ENCODE data around the gene ADGRB3. TPM values are rescaled to one million over a fixed set of nuclear protein-coding genes. Genes with fewer than 3 reads are reported as not detected.

ADGRB3 gene
- total RNA-seq, 1 experiment from 2014 or later: 7.7 TPM

DNA sequence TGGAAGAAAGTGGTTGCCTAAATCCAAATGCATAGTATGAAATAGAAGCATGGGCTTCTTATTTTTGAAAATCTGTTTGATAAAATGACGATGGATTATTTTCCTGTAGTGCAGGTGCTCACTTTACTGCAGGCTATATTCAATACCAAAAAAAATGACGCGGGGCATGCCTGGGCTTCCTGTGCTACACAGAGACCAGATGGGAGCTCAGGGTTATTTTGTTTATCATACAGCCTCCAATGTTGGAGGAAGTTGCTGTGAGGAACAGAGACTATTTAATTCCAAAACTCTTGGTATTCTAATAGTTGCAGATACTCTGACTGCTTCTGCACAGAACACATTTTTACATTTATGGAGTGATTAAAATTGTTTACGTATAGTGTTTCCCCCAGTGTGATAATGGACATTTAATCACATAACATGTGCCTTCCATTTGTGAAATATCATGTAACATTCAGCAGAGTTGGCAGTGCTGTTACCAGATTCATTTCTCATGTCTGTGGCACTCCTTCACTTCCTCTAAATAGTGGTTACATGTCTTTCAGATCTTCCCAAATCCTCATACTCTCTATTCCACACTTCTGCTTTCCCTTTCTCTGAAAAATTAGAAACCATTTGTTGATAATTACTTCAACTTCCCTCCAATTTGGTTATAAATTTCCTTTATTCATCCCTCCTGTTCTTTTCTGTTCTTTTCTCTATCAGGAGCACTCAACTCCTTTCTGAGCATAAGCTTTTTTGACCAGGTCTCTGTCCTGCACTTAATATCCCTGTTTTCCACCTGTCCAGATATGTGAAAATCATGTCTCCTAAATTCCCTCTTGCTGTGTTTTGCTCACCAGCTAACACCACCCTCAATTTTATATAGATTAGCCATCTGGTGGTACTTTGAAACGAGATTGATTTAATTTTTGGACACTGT lies 121.6 kb downstream of the ADGRB3 start:
- Histone ChIP-seq H3K4me3 (ENCODE audit: low read depth, low read length, poor library complexity, severe bottlenecking) (no peak overlapping the region), H3K36me3 (ENCODE audit: insufficient read depth, low read length, poor library complexity, severe bottlenecking) (no peaks in the 10 kb centered on the region), H3K4me1 (ENCODE audit: insufficient read depth, low read length, poor library complexity, severe bottlenecking) (peaks cover 34% of the 10 kb centered on the region), H3K27me3 (replicated peaks; ENCODE audit: insufficient read depth, low read depth, low read length, poor library complexity) (no peaks in the 10 kb centered on the region), H3K9me3 (ENCODE audit: low read depth, low read length, poor library complexity, severe bottlenecking) (no peaks in the 10 kb centered on the region), H3K27ac (ENCODE audit: low read depth, low read length, poor library complexity, severe bottlenecking) (no peak overlapping the region)
- DNase-seq (ENCODE audit: low spot score): no peak
- POLR2A ChIA-PET (ENCODE audit: low non-redundant PET): no interaction called here
- TF ChIP-seq, protein P1, sequence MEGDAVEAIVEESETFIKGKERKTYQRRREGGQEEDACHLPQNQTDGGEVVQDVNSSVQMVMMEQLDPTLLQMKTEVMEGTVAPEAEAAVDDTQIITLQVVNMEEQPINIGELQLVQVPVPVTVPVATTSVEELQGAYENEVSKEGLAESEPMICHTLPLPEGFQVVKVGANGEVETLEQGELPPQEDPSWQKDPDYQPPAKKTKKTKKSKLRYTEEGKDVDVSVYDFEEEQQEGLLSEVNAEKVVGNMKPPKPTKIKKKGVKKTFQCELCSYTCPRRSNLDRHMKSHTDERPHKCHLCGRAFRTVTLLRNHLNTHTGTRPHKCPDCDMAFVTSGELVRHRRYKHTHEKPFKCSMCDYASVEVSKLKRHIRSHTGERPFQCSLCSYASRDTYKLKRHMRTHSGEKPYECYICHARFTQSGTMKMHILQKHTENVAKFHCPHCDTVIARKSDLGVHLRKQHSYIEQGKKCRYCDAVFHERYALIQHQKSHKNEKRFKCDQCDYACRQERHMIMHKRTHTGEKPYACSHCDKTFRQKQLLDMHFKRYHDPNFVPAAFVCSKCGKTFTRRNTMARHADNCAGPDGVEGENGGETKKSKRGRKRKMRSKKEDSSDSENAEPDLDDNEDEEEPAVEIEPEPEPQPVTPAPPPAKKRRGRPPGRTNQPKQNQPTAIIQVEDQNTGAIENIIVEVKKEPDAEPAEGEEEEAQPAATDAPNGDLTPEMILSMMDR (conservative IDR thresholded peaks at IDR 0.05; ENCODE audit: low read depth, low read length): no peak
- TF ChIP-seq EZH2 (IDR thresholded peaks at IDR 0.05; ENCODE audit: borderline replicate concordance, low read depth, low read length, poor library complexity, severe bottlenecking): no peak
- CTCF ChIA-PET: no interaction called here
- BruUV-seq (replicated peaks): no TSS peak
- intact Hi-C loops (cut with micrococcal nuclease; ENCODE audit: unreplicated experiment): no loop called here

DNA sequence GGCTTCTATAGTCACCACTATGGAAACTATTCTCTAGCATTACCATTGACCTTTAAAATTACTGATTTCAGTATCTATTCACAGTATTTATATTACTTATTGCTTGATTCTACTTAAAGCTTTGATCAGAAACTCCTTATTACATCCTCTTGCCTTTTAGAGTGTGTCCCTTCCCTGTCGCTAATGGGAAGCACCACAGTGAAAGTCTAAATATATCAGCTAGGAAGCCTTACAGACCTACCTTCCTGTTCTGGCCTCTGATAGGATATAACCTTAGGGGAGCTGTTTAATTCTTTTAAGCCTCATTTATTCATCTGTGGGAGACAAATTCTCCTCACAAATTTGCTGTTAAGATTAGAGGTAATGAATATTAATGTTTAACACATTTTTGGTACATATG lies 122.7 kb downstream of the ADGRB3 start:
- ChIA-PET CTCF (no interaction called here), POLR2A (ENCODE audit: low non-redundant PET) (no interaction called here)
- Histone ChIP-seq H3K36me3 (ENCODE audit: insufficient read depth, low read length, poor library complexity, severe bottlenecking) (no peaks in the 10 kb centered on the region), H3K27me3 (replicated peaks; ENCODE audit: insufficient read depth, low read depth, low read length, poor library complexity) (no peaks in the 10 kb centered on the region), H3K4me3 (ENCODE audit: low read depth, low read length, poor library complexity, severe bottlenecking) (no peak overlapping the region), H3K27ac (ENCODE audit: low read depth, low read length, poor library complexity, severe bottlenecking) (no peak overlapping the region), H3K4me1 (ENCODE audit: insufficient read depth, low read length, poor library complexity, severe bottlenecking) (peaks cover 34% of the 10 kb centered on the region), H3K9me3 (ENCODE audit: low read depth, low read length, poor library complexity, severe bottlenecking) (no peaks in the 10 kb centered on the region)
- intact Hi-C loops (cut with micrococcal nuclease; ENCODE audit: unreplicated experiment): no loop called here
- TF ChIP-seq EZH2 (IDR thresholded peaks at IDR 0.05; ENCODE audit: borderline replicate concordance, low read depth, low read length, poor library complexity, severe bottlenecking): no peak
- TF ChIP-seq, protein P1 (conservative IDR thresholded peaks at IDR 0.05; ENCODE audit: low read depth, low read length): no peak
- no TSS peak for BruUV-seq (replicated peaks)
- no peak for DNase-seq (ENCODE audit: low spot score)

DNA sequence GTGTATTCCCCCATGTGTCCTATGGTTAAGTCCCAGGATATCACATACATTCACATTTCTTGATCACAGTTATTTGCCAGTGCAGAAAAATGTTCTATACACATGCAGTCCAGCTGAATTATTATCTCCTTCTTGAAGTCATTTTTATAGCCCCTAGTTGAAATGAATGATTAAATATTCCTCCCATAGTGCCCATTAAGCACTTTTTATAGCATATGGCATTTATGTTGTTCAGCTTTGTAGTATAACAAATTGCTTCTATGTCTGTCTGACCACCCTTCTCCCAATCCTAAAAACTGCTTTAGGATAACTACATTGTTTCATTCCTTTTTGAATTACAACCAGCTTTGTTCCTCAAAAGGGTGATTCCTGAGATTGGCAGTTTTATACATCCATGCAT lies 123.5 kb downstream of the ADGRB3 start:
- DNase-seq (ENCODE audit: low spot score): no peak
- H3K4me3 ChIP-seq (ENCODE audit: low read depth, low read length, poor library complexity, severe bottlenecking): no peak overlapping the region
- POLR2A ChIA-PET (ENCODE audit: low non-redundant PET): no interaction called here
- H3K27me3 ChIP-seq (replicated peaks; ENCODE audit: insufficient read depth, low read depth, low read length, poor library complexity): no peaks in the 10 kb centered on the region
- intact Hi-C loops (cut with micrococcal nuclease; ENCODE audit: unreplicated experiment): no loop called here
- H3K9me3 ChIP-seq (ENCODE audit: low read depth, low read length, poor library complexity, severe bottlenecking): no peaks in the 10 kb centered on the region
- TF ChIP-seq, protein P1 (conservative IDR thresholded peaks at IDR 0.05; ENCODE audit: low read depth, low read length): no peak
- no peak for TF ChIP-seq EZH2 (IDR thresholded peaks at IDR 0.05; ENCODE audit: borderline replicate concordance, low read depth, low read length, poor library complexity, severe bottlenecking)
- BruUV-seq (replicated peaks): no TSS peak
- no peaks in the 10 kb centered on the region for H3K36me3 ChIP-seq (ENCODE audit: insufficient read depth, low read length, poor library complexity, severe bottlenecking)
- CTCF ChIA-PET: no interaction called here
- H3K4me1 ChIP-seq (ENCODE audit: insufficient read depth, low read length, poor library complexity, severe bottlenecking): peaks cover 34% of the 10 kb centered on the region
- H3K27ac ChIP-seq (ENCODE audit: low read depth, low read length, poor library complexity, severe bottlenecking): no peak overlapping the region

Data from A673 (cell line).